H1 (cell line): ENCODE measurements around the gene ZRANB1. TPM values are rescaled to one million over a fixed set of nuclear protein-coding genes. Genes with fewer than 3 reads are reported as not detected.

Experiments
- CTCF ChIA-PET: fragments of 300-600 bp; sonication (Branson Sonifier 250); formaldehyde crosslinking; loops from one replicate; lab custom pipeline; 2021; ENCODE audit not compliant: partially characterized antibody; lab: Charles Lee
- POLR2A ChIA-PET: fragments of 300-600 bp; sonication (Branson Sonifier 250); formaldehyde crosslinking; loops from one replicate; lab custom pipeline; 2021; ENCODE audit warnings: inconsistent platforms; ENCODE audit not compliant: partially characterized antibody; lab: Charles Lee
- DNase-seq, 2 experiments: peaks; one replicate each; pipeline versions ENCODE4 v3.0.0 to v3.0.0-alpha.2; 2010 to 2022; ENCODE audit warnings: low spot score in 2 of 2, low read depth in 1 of 2, mixed read lengths in 1 of 2
- FAIRE-seq: peaks from 2 replicates; lab custom pipeline; 2011; peaks lifted over from hg19 to GRCh38; lab: Jason Lieb, UNC
- H2AFZ ChIP-seq: 2 replicates; pipeline ENCODE4 v1.8.1; 2012; ENCODE audit warnings: low read length, inconsistent platforms
- H2AK5ac ChIP-seq: 2 replicates; pipeline ENCODE4 v1.6.1; 2013; ENCODE audit warnings: low read depth, low read length
- H2BK120ac ChIP-seq: replicated peaks from 2 replicates; pipeline ENCODE3; 2013; ENCODE audit warnings: low read depth, low read length, inconsistent platforms
- H2BK12ac ChIP-seq: 2 replicates; pipeline ENCODE4 v1.6.1; 2013; ENCODE audit warnings: low read depth, low read length
- H2BK15ac ChIP-seq: 2 replicates; pipeline ENCODE4 v1.6.1; 2013; ENCODE audit warnings: low read length
- H2BK20ac ChIP-seq: 2 replicates; pipeline ENCODE4 v1.6.1; 2013; ENCODE audit warnings: low read length
- H2BK5ac ChIP-seq: 2 replicates; pipeline ENCODE4 v1.6.1; 2013; ENCODE audit warnings: low read depth, low read length
- H3K14ac ChIP-seq: 2 replicates; pipeline ENCODE4 v1.6.1; 2013; ENCODE audit warnings: inconsistent platforms; ENCODE audit not compliant: insufficient read length
- H3K18ac ChIP-seq: 2 replicates; pipeline ENCODE4 v1.6.1; 2013; ENCODE audit warnings: low read length; ENCODE audit errors: extremely low read depth
- H3K23ac ChIP-seq: 2 replicates; pipeline ENCODE4 v1.6.1; 2013; ENCODE audit warnings: inconsistent platforms; ENCODE audit not compliant: insufficient read length
- H3K23me2 ChIP-seq: 2 replicates; pipeline ENCODE4 v1.6.1; 2013; ENCODE audit warnings: low read depth, low read length
- H3K27ac ChIP-seq: 2 replicates; pipeline ENCODE4 v1.6.1; 2011; ENCODE audit warnings: low read depth, low read length, inconsistent platforms
- H3K27me3 ChIP-seq, 4 experiments: replicated peaks in 1 of 4; 1 replicate in 1 of 4; 2 replicates in 3 of 4; pipeline versions ENCODE4 v1.6.1 to v1.8.1; 2011 to 2013; ENCODE audit warnings: low read length in 3 of 4, mild to moderate bottlenecking in 3 of 4, inconsistent platforms in 2 of 4, mixed read lengths in 2 of 4, moderate library complexity in 1 of 4; ENCODE audit not compliant: control insufficient read depth in 3 of 4, insufficient read depth in 3 of 4; ENCODE audit errors: extremely low read depth in 1 of 4
- H3K36me3 ChIP-seq, 4 experiments: 2 replicates each; pipeline versions ENCODE4 v1.6.1 to v1.8.1; 2011 to 2013; ENCODE audit warnings: mild to moderate bottlenecking in 4 of 4, low read length in 3 of 4, moderate library complexity in 2 of 4, control low read depth in 1 of 4, inconsistent platforms in 1 of 4; ENCODE audit not compliant: insufficient read depth in 4 of 4, control insufficient read depth in 2 of 4
- H3K4ac ChIP-seq: replicated peaks from 2 replicates; pipeline ENCODE3; 2013; ENCODE audit warnings: low read length, low read depth, mixed read lengths, inconsistent platforms; ENCODE audit not compliant: insufficient read length
- H3K4me1 ChIP-seq, 4 experiments: replicated peaks in 1 of 4; 1 replicate in 1 of 4; 2 replicates in 3 of 4; pipeline versions ENCODE4 v1.6.1 to v1.8.1; 2011 to 2013; ENCODE audit warnings: low read length in 3 of 4, inconsistent platforms in 2 of 4, mixed read lengths in 1 of 4; ENCODE audit not compliant: insufficient read depth in 4 of 4, control insufficient read depth in 3 of 4
- H3K4me2 ChIP-seq, 2 experiments: 2 replicates each; pipeline versions ENCODE4 v1.6.1 to v1.8.1; 2011 to 2013; ENCODE audit warnings: low read depth in 2 of 2, low read length in 2 of 2, control low read depth in 1 of 2, inconsistent platforms in 1 of 2, mild to moderate bottlenecking in 1 of 2; ENCODE audit not compliant: insufficient read depth in 1 of 2
- H3K4me3 ChIP-seq, 4 experiments: fragments of 200-600, 300-600 bp in 1 of 4; sonication (generic), shearing (Covaris generic), sonication (Bioruptor Twin) in 1 of 4; 2 replicates each; pipeline versions ENCODE4 v1.5.1 to v1.8.1; 2011 to 2016; ENCODE audit warnings: low read length in 4 of 4, low read depth in 3 of 4, control low read depth in 2 of 4, inconsistent platforms in 2 of 4, mild to moderate bottlenecking in 2 of 4, mixed read lengths in 1 of 4, moderate library complexity in 1 of 4; ENCODE audit not compliant: insufficient read depth in 2 of 4; ENCODE audit errors: extremely low read depth in 1 of 4
- H3K56ac ChIP-seq: replicated peaks from 2 replicates; pipeline ENCODE3; 2013; ENCODE audit warnings: low read depth, mild to moderate bottlenecking, mixed read lengths, low read length, inconsistent platforms; ENCODE audit not compliant: insufficient read length
- H3K79me1 ChIP-seq: 2 replicates; pipeline ENCODE4 v1.6.1; 2013; ENCODE audit warnings: low read depth, low read length, control low read depth
- H3K79me2 ChIP-seq, 2 experiments: 2 replicates each; pipeline versions ENCODE4 v1.6.1 to v1.8.1; 2012 to 2013; ENCODE audit warnings: low read length in 2 of 2, mild to moderate bottlenecking in 2 of 2, inconsistent platforms in 1 of 2; ENCODE audit not compliant: insufficient read depth in 2 of 2, control insufficient read depth in 1 of 2
- H3K9ac ChIP-seq, 4 experiments: replicated peaks in 1 of 4; 1 replicate in 1 of 4; 2 replicates in 3 of 4; pipeline versions ENCODE4 v1.6.1 to v1.8.1; 2011 to 2013; ENCODE audit warnings: low read depth in 3 of 4, low read length in 3 of 4, control low read depth in 2 of 4, mild to moderate bottlenecking in 2 of 4, moderate library complexity in 2 of 4, inconsistent platforms in 1 of 4; ENCODE audit errors: extremely low read depth in 1 of 4
- H3K9me3 ChIP-seq, 2 experiments: 2 replicates each; pipeline versions ENCODE4 v1.6.1 to v1.8.1; 2012 to 2013; ENCODE audit warnings: mild to moderate bottlenecking in 2 of 2, moderate library complexity in 2 of 2, control low read depth in 1 of 2, inconsistent platforms in 1 of 2, low read depth in 1 of 2, low read length in 1 of 2, mixed read lengths in 1 of 2; ENCODE audit not compliant: insufficient read depth in 2 of 2
- H4K20me1 ChIP-seq, 2 experiments: replicated peaks in 1 of 2; 2 replicates each; pipeline versions ENCODE3 to v1.8.1; 2011 to 2013; ENCODE audit warnings: inconsistent platforms in 2 of 2, low read length in 2 of 2, mild to moderate bottlenecking in 1 of 2; ENCODE audit not compliant: insufficient read depth in 2 of 2, control insufficient read depth in 1 of 2
- H4K5ac ChIP-seq: 2 replicates; pipeline ENCODE4 v1.6.1; 2013; ENCODE audit warnings: low read length, low read depth, mixed read lengths, inconsistent platforms; ENCODE audit not compliant: insufficient read length
- H4K8ac ChIP-seq: 2 replicates; pipeline ENCODE4 v1.8.0; 2013; ENCODE audit warnings: mild to moderate bottlenecking, moderate library complexity, low read length, inconsistent platforms; ENCODE audit not compliant: insufficient read depth; ENCODE audit errors: extremely low read depth
- H4K91ac ChIP-seq: replicated peaks from 2 replicates; pipeline ENCODE3; 2013; ENCODE audit warnings: low read length, mixed read lengths, inconsistent platforms; ENCODE audit not compliant: insufficient read length
- CTBP2 ChIP-seq: IDR thresholded peaks from 2 replicates; pipeline ENCODE4 v1.7.0; 2011; ENCODE audit warnings: borderline replicate concordance, mild to moderate bottlenecking, moderate library complexity, mixed read lengths, low read length; ENCODE audit not compliant: insufficient read depth, insufficient read length
- FOSL1 ChIP-seq: IDR thresholded peaks from 2 replicates; pipeline ENCODE4 v1.6.1; 2011; ENCODE audit warnings: mild to moderate bottlenecking, low read depth, low read length, moderate library complexity; ENCODE audit not compliant: insufficient read depth
- POU5F1 ChIP-seq: IDR thresholded peaks from 2 replicates; pipeline ENCODE4 v1.6.1; 2011; ENCODE audit warnings: low read depth, mild to moderate bottlenecking, low read length, moderate library complexity
- SIRT6 ChIP-seq: IDR thresholded peaks from one replicate; pipeline ENCODE4 v1.7.1; 2012; ENCODE audit warnings: low read length, inconsistent platforms
- WGBS, 2 experiments: shearing (Covaris generic) in 1 of 2; methylation state at CpG; one replicate each; pipeline versions ENCODE4 v1.1.6 to v1.1.7; 2013 to 2015; ENCODE audit warnings: low lambda C conversion rate in 2 of 2, mixed read lengths in 2 of 2, inconsistent platforms in 1 of 2, low coverage in 1 of 2, missing lambda C conversion rate in 1 of 2; ENCODE audit not compliant: insufficient replicate concordance in 2 of 2, insufficient coverage in 1 of 2, insufficient read length in 1 of 2; ENCODE audit errors: extremely low coverage in 1 of 2, missing lambda C conversion rate in 1 of 2; 5-methylcytosine and 5-hydroxymethylcytosine counted together
- polyA plus RNA-seq, 7 experiments: library from polyadenylated mRNA; depleted of rRNA in 3 of 7; stranded (reverse) in 5 of 7; unstranded in 2 of 7; fragments of >200 nt in 5 of 7; fragments of 200-250 nt in 2 of 7; gene quantifications; 1 replicate in 5 of 7; 2 replicates in 1 of 7; 4 replicates in 1 of 7; pipeline versions ENCODE4 v1.2.1 to v1.2.3, GENCODE V29; 2011 to 2013; ENCODE audit warnings: missing spikeins in 2 of 7, mixed read lengths in 2 of 7
- total RNA-seq: library from RNA; stranded (reverse); fragmentation: NEBNext Ultra II Directional; extraction: Animal tissue kit (Norgen Biotek cat#: 25700); gene quantifications from 2 replicates; pipeline ENCODE4 v1.2.1, GENCODE V29; 2021

The ZRANB1 gene
- total and polyA plus RNA-seq, 2 of the 8 experiments (the other 6 are each of a cell fraction or from before 2014, with no cell fraction given) = 6.1 to 19.9 TPM

GRCh38 chr10:124952123-124952522, 10.2 kb downstream of the ZRANB1 start:
- POLR2A ChIA-PET = interaction anchor here (1.6 kb wide), 1 partner anchor 11 kb away, joined by 4 read pairs; the partner anchor contains the start of gene ZRANB1
- no peak overlapping the region for H4K91ac ChIP-seq

More at GRCh38 chr10:124952123-124952522, 10.2 kb downstream of the ZRANB1 start:
- no peak overlapping the region for H3K56ac ChIP-seq
- no peak overlapping the region for H2AK5ac ChIP-seq
- H3K27me3 ChIP-seq = no peaks in the 10 kb centered on the region
- no peak overlapping the region for H3K14ac ChIP-seq
- CTCF ChIA-PET = interaction anchor here (0.7 to 0.9 kb wide), 2 partner anchors 11 to 73 kb away, joined by 3 read pairs; no protein-coding TSS in a partner anchor
- no peak overlapping the region for H2BK12ac ChIP-seq
- H3K36me3 ChIP-seq = no peaks in the 10 kb centered on the region; a peak in 1 of 8 replicates
- no peak for TF ChIP-seq SIRT6
- TF ChIP-seq CTBP2 = no peak
- no peak for TF ChIP-seq FOSL1
- TF ChIP-seq POU5F1 = no peak
- H4K5ac ChIP-seq = no peak overlapping the region
- H3K79me1 ChIP-seq = peaks cover 13% of the 10 kb centered on the region
- H2BK20ac ChIP-seq = no peak overlapping the region
- H2BK120ac ChIP-seq = no peak overlapping the region
- WGBS, 2 experiments = 89% methylated on average over 6 of the region's 6 CpGs; no CpG with 5 or more reads in 1 of the 2 experiments
- H2AFZ ChIP-seq = no peak overlapping the region
- H4K8ac ChIP-seq = no peak overlapping the region
- H3K4me3 ChIP-seq = no peak overlapping the region
- no peak overlapping the region for H3K27ac ChIP-seq
- H3K4me2 ChIP-seq = no peak overlapping the region
- H3K4me1 ChIP-seq = no peaks in the 10 kb centered on the region
- H3K9me3 ChIP-seq = no peaks in the 10 kb centered on the region
- no peak for FAIRE-seq
- H3K79me2 ChIP-seq = peaks cover 6 to 90% of the 10 kb centered on the region in 2 experiments
- H3K23me2 ChIP-seq = no peaks in the 10 kb centered on the region
- H2BK15ac ChIP-seq = no peak overlapping the region
- no peak overlapping the region for H3K9ac ChIP-seq
- H3K23ac ChIP-seq = no peak overlapping the region
- no peak overlapping the region for H2BK5ac ChIP-seq
- H3K4ac ChIP-seq = no peak overlapping the region
- H3K18ac ChIP-seq = no peak overlapping the region
- no peak for DNase-seq
- H4K20me1 ChIP-seq = peaks cover 6 to 10% of the 10 kb centered on the region in 2 experiments
